Neural crest cell (in vitro differentiated cells): ENCODE measurements around the gene PHACTR1. TPM values are rescaled to one million over a fixed set of nuclear protein-coding genes. Genes with fewer than 3 reads are reported as not detected.

Experiments used
- DNase-seq: peaks from one replicate; pipeline ENCODE4 v3.0.0; 2021; ENCODE audit warnings: low read depth, mixed read lengths, low spot score
- H3K27ac Mint-ChIP-seq: one replicate; pipeline ENCODE4 v1.8.0; 2021; ENCODE audit warnings: mild to moderate bottlenecking, mixed read lengths; ENCODE audit not compliant: unreplicated experiment
- H3K27me3 Mint-ChIP-seq: 2 replicates; pipeline ENCODE4 v1.8.0; 2021; ENCODE audit warnings: low read depth, mild to moderate bottlenecking, mixed read lengths
- H3K36me3 Mint-ChIP-seq: 2 replicates; pipeline ENCODE4 v1.8.0; 2021; ENCODE audit warnings: low read depth, mild to moderate bottlenecking, mixed read lengths
- H3K4me1 Mint-ChIP-seq: 2 replicates; pipeline ENCODE4 v1.8.0; 2021; ENCODE audit warnings: mixed read lengths
- H3K4me3 Mint-ChIP-seq: one replicate; pipeline ENCODE4 v1.8.0; 2021; ENCODE audit warnings: mild to moderate bottlenecking, mixed read lengths
- H3K9me3 Mint-ChIP-seq: 2 replicates; pipeline ENCODE4 v1.8.0; 2021; ENCODE audit warnings: mixed read lengths
- CTCF ChIP-seq: fragments of 200-600 bp; sonication (generic); conservative IDR thresholded peaks from 2 replicates; pipeline ENCODE4 v1.5.0; 2021; ENCODE audit warnings: antibody characterized with exemption, mild to moderate bottlenecking
- total RNA-seq: library from RNA; stranded (reverse); gene quantifications from 2 replicates; pipeline ENCODE4 v1.2.1, GENCODE V29; 2021

PHACTR1 gene
- total RNA-seq, 1 donor from 2014 or later = 10.4 TPM

- Mint-ChIP-seq H3K27ac (no peak overlapping the region), H3K4me3 (no peak overlapping the region), H3K4me1 (no peaks in the 10 kb centered on the region), H3K27me3 (no peaks in the 10 kb centered on the region), H3K36me3 (no peaks in the 10 kb centered on the region), H3K9me3 (no peaks in the 10 kb centered on the region)
- no peak for DNase-seq
- TF ChIP-seq CTCF = no peak
These were observed 481.6 kb downstream of the PHACTR1 start for GRCh38 chr6:13198168-13198567.

GRCh38 chr6:13201336-13201735, 484.8 kb downstream of the PHACTR1 start:
- no peaks in the 10 kb centered on the region for H3K36me3 Mint-ChIP-seq
- no peak overlapping the region for H3K27ac Mint-ChIP-seq
- H3K4me1 Mint-ChIP-seq = no peaks in the 10 kb centered on the region

GRCh38 chr6:13203145-13203544, 486.6 kb downstream of the PHACTR1 start:
- no peak for TF ChIP-seq CTCF
- Mint-ChIP-seq H3K27ac (no peak overlapping the region), H3K27me3 (no peaks in the 10 kb centered on the region), H3K36me3 (no peaks in the 10 kb centered on the region), H3K9me3 (no peaks in the 10 kb centered on the region), H3K4me1 (no peaks in the 10 kb centered on the region), H3K4me3 (no peak overlapping the region)
- DNase-seq = no peak

More at GRCh38 chr6:13201336-13201735, 484.8 kb downstream of the PHACTR1 start:
- Mint-ChIP-seq H3K9me3 (no peaks in the 10 kb centered on the region), H3K27me3 (no peaks in the 10 kb centered on the region), H3K4me3 (no peak overlapping the region)
- no peak for DNase-seq
- TF ChIP-seq CTCF = no peak

- H3K27ac Mint-ChIP-seq = no peak overlapping the region
These were observed 488.5 kb downstream of the PHACTR1 start for GRCh38 chr6:13205106-13205505.

GRCh38 chr6:13212096-13212495, 495.5 kb downstream of the PHACTR1 start:
- Mint-ChIP-seq H3K4me1 (peaks cover 11% of the 10 kb centered on the region), H3K27me3 (no peaks in the 10 kb centered on the region), H3K9me3 (no peaks in the 10 kb centered on the region), H3K4me3 (no peak overlapping the region), H3K27ac (no peak overlapping the region), H3K36me3 (no peaks in the 10 kb centered on the region)
- no peak for TF ChIP-seq CTCF
- no peak for DNase-seq

More at GRCh38 chr6:13205106-13205505, 488.5 kb downstream of the PHACTR1 start:
- H3K9me3 Mint-ChIP-seq = no peaks in the 10 kb centered on the region
- H3K4me1 Mint-ChIP-seq = peaks cover 10% of the 10 kb centered on the region
- no peak for DNase-seq
- no peaks in the 10 kb centered on the region for H3K27me3 Mint-ChIP-seq
- no peaks in the 10 kb centered on the region for H3K36me3 Mint-ChIP-seq
- no peak for TF ChIP-seq CTCF
- H3K4me3 Mint-ChIP-seq = no peak overlapping the region

- H3K27ac Mint-ChIP-seq = peak overlapping the region; percentile 45
These were observed 496.0 kb downstream of the PHACTR1 start for GRCh38 chr6:13212538-13212937.

More at GRCh38 chr6:13212538-13212937, 496.0 kb downstream of the PHACTR1 start:
- Mint-ChIP-seq H3K27me3 (no peaks in the 10 kb centered on the region), H3K4me1 (peaks cover 15% of the 10 kb centered on the region), H3K36me3 (no peaks in the 10 kb centered on the region), H3K4me3 (no peak overlapping the region), H3K9me3 (no peaks in the 10 kb centered on the region)
- no peak for TF ChIP-seq CTCF
- DNase-seq = no peak
